ENCODE results near the gene EPHB1. TPM values are rescaled to one million over a fixed set of nuclear protein-coding genes. Genes with fewer than 3 reads are reported as not detected.

Gene EPHB1
- polyA plus RNA-seq, 3 donors: 5.1 to 6.2 (median 5.5) TPM

GRCh38 chr3:134894533-134894932 is 99.5 kb downstream of the EPHB1 start:
- no peak for DNase-seq (ENCODE audit: extremely low read depth in 1 of 11, low read depth in 9 of 11, low spot score in 4 of 11)

DNA sequence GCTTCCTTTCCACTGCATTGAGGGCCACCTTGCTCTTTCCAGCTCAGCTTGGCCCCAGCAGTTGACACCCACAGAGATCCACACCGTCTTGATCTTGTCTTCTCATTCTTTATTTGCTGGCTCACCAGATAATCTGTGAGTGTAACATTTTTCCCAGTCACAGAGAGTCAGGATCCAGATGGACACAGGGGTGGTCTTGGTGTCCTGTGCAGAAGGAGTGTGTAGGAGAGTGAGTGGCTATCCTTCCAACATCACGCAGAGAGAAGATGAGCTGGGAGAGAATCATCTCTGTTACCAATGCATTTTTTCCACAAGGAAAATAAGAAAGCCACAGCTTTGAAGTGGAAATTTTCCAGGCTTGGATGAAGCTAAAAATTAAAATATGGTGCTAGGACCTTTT is 100.1 kb downstream of the EPHB1 start:
- DNase-seq (ENCODE audit: extremely low read depth in 1 of 11, low read depth in 9 of 11, low spot score in 4 of 11): no peak

DNA sequence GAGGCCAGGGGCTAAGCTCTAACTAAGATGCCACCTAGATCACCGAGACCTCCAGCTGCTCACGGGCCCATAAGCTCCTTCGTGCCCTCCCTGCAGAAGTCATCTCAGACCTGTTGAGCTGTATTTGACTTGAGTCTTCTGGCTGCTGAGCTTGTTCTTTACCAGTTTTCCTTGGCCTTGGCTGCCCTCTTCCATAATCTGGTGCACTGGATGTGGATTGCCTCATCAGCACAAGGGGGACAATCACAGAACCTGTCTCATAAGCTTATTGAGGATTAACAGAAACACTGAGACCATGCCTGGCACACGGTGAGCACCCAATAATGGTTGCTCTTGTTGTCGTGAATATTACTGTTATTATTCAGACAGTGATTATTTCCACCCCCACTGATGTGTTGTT is 101.1 kb downstream of the EPHB1 start:
- no peak for DNase-seq (ENCODE audit: extremely low read depth in 1 of 11, low read depth in 9 of 11, low spot score in 4 of 11)

- DNase-seq (ENCODE audit: extremely low read depth in 1 of 11, low read depth in 9 of 11, low spot score in 4 of 11): no peak
Observed at GRCh38 chr3:134896696-134897095, 101.6 kb downstream of the EPHB1 start.

- no peak for DNase-seq (ENCODE audit: extremely low read depth in 1 of 11, low read depth in 9 of 11, low spot score in 4 of 11)
Observed at GRCh38 chr3:134897391-134898141, 102.5 kb downstream of the EPHB1 start.

DNA sequence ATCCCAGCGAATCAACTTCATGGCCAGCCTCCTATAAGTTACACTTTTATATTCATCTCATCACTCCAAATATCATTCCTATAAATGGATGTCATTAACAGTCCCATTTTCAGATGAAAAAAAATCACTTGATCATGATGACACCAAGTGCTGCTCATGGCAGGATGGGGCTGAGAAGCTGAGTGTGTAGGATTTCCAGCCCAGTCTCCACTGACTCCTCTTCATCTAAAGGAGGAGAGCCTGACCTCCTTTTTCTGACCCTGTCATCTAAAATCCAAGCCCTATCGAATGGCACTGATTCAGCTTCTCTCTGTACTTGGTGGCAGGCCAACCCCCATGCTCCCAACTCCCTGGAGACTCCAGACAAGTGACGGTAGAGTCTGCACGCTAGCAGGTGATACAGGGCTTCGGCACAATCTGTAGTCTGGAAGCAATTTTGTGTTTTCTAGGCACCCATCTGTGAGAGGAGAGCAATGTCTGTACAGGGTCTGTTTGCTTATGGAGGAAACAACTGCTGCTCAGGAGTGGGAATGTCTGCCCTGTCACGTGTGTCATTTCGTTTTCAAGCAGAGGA is 103.2 kb downstream of the EPHB1 start:
- DNase-seq (ENCODE audit: extremely low read depth in 1 of 11, low read depth in 9 of 11, low spot score in 4 of 11): no peak

GRCh38 chr3:134899786-134900185 is 104.7 kb downstream of the EPHB1 start:
- no peak for DNase-seq (ENCODE audit: extremely low read depth in 1 of 11, low read depth in 9 of 11, low spot score in 4 of 11)

DNA sequence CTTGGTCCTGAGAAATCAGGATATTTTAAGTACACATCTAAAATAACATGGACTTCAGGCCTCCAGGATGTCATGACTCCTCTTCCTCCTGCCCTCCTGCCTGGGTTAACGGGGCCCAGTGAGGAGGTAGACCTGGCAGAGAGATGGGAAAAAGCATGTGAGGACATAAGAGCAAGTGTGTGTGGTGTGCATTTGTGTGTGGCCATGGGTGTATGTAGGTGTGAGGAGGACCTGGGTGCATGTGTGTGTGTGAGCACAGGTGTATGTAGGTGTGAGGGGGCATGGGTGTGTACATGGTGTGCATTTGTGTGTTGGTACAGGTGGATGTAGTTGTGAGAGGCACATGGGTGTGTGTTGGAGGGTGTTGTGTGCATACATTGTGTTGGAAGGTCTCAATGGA is 105.4 kb downstream of the EPHB1 start:
- DNase-seq (ENCODE audit: extremely low read depth in 1 of 11, low read depth in 9 of 11, low spot score in 4 of 11): no peak

DNA sequence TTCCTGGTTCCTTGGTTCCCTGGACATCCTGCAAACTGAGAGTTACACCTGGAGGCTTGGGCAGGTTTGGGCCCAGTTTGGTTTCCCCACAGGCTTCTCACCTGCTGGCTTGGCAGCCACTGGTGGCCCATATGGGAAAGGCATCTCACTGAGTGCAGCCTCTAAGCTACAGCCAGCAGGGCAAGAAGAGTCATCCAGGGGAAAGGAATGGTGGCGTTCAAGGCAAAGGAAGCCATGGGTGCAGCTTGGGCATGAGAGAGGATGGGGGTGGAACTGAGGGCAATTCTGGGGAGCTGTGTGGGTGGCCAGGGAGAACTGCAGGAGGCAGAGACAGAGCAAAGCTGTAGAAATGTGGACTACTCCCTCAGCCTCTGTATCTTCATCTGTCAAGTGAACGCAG is 106.4 kb downstream of the EPHB1 start:
- DNase-seq (ENCODE audit: extremely low read depth in 1 of 11, low read depth in 9 of 11, low spot score in 4 of 11): no peak

DNA sequence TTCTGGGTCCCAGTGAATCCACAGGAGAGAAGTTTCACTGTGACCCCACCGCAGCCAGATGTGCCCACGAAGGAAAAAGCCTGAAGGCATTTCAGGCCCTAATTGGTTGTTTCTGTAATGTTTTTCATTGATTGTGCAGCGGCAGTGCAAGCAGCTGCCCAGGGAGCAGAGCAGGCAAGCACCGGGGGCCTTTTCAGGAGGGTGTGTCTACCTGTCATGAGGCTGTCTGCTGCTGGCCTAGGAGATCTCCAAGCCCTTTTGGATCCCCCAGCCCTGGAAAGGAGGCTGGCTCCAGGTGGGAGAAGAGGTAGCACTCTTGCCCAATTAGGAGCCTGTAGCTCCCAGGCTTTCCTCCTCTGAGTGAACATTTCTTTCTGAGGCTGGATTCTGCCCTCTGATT is 108.8 kb downstream of the EPHB1 start:
- no peak for DNase-seq (ENCODE audit: extremely low read depth in 1 of 11, low read depth in 9 of 11, low spot score in 4 of 11)

GRCh38 chr3:134904241-134904771 is 109.2 kb downstream of the EPHB1 start:
- DNase-seq (ENCODE audit: extremely low read depth in 1 of 11, low read depth in 9 of 11, low spot score in 4 of 11): peak in 3 of 11 donors; percentile 4 to 15 (median 8)

DNA sequence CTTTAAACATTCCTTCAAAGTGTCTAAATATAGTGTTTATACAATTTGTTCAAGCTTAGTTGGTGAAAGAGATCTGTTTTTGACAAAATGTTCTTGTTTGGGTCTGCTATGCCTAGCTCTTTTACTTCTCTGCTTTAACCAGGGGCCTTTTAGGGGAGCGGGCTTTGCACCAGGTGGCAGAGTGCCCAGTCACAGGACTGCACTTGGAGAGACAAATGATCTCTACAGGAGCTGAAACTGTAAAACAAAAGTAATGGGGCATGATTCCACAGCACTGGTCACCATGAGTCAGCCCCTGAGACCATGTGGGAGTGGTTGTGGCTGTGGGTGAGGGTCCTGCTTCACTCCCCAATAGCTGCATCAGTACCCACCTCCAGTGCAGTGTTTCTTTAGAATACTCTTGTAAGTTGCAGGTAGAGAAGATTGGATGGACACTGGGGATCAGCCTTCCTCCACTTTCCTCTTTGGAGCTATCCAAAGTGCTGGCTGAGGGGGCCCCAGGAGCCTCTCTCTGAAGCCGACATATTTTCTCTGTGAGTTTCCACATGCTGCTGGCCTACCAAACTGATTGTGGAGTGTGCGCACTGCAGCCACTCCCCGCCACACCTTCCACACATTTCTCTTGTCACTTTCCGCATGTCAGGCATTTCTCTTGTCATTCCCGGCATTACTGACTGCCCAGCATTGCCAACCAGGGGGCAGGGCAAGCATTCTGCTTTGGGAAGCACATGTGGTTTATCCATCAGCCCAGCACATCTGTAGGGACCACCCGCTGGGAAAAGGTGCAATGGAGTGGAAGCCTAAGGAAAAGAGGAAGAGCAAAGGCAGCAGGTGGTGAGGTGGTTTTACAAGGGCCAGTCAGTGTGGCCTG is 110.0 kb downstream of the EPHB1 start:
- peak in 2 of 11 donors; percentile 1 to 8 for DNase-seq (ENCODE audit: extremely low read depth in 1 of 11, low read depth in 9 of 11, low spot score in 4 of 11)

DNA sequence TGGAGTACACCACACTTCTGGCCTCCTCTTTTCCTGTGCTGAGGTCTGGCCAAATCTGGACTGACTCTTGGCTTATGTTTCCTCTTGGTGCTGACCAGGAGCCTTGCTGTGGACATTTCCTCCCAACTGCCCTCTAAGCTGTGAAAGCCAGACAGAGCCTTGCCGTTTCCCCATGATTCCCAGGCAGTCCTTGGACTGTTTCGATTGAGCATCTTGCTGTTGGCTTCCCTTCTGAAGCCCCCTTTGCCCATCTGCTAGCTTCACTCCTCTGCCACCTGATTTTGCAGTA is 110.5 kb downstream of the EPHB1 start:
- no peak for DNase-seq (ENCODE audit: extremely low read depth in 1 of 11, low read depth in 9 of 11, low spot score in 4 of 11)

DNA sequence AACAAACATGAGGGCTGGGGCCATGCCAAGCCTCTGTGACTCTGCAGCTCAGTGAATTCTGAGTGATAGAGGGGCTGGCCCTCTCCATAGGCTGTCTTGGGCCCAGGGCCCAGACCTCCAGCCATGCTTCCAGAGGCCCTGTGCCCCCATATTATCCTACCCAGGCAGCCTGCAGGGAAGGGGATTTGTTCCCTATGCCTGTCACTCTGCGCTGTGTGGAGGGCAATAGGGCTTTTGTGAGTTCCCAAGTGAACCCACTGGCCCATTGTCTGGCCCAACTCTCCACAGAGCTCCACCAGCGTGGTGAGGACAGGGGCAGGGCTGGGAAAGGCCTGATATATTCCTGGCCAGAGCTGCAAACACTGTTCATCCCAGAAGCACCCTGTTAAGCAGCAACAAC is 113.2 kb downstream of the EPHB1 start:
- no peak for DNase-seq (ENCODE audit: extremely low read depth in 1 of 11, low read depth in 9 of 11, low spot score in 4 of 11)

DNA sequence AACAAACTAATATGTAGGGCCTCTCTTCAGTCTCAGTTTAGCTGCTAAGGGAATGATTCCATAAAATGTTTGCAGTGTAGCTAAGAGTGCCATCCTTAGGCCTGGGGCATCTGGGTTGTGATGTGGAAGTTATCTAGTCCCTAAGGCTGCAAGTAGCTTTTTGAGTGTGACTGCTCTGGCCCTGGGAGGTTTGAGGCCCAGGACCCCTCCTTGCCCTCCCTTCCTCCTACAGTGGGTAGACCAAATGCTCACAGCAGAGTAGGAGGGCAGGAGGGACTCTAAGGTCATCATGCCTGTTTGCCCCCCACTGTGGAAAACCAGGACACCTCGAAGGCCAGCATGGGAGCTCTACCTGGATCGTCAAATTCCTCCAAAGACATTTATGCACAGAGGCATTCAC is 115.0 kb downstream of the EPHB1 start:
- no peak for DNase-seq (ENCODE audit: extremely low read depth in 1 of 11, low read depth in 9 of 11, low spot score in 4 of 11)

DNA sequence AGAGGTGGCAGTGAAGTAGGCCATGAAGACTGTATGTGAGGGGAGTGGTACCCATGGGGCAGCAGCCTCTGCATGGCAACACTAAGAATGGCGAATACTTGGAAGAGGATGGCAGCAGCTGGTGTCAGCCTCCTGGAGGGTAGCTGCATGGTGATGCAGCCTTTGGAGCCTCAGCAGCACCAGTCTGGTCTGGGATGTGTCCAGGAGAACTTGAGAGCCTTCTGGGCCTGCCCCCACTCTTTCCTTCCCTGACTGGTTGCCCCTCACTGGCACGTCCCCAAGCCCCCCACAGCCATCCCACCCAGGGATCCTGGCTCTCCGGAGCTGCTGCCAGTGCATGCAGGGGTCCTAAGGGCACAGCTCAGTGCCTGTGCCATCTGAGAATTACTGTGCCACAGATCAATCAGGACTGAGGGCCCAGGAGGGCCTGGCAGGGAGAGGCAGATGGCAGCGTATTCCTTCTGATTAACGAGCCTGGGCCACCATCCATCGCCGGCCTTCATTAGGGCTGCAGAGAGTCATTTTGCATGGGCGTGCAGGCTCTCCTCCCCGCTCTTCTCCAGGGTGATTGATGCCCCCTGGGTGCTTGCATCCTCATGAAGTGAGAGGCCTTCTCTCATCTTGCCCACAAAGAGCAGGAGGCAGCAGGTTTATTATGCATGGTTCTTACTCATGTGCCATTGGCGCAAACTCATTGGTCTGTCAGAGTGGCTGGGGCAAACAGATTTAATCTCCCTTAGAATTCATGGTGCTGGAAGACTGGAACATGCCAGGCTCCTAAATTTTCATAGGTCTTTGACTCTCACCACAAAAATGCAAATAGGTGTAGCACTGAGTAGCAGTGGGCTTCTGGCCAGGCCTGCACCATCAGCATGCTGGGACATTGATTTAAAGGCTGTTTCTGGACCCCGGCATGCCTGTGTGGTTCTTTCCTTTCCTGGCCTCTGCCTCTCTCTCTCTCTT is 116.8 kb downstream of the EPHB1 start:
- no peak for DNase-seq (ENCODE audit: extremely low read depth in 1 of 11, low read depth in 9 of 11, low spot score in 4 of 11)

- DNase-seq (ENCODE audit: extremely low read depth in 1 of 11, low read depth in 9 of 11, low spot score in 4 of 11): no peak
Observed at GRCh38 chr3:134916276-134916961, 121.4 kb downstream of the EPHB1 start.

GRCh38 chr3:134917631-134918030 is 122.6 kb downstream of the EPHB1 start:
- no peak for DNase-seq (ENCODE audit: extremely low read depth in 1 of 11, low read depth in 9 of 11, low spot score in 4 of 11)
